Cardiac septum (tissue), 1 donor: ENCODE results near the gene GABRB2. TPM values are rescaled to one million over a fixed set of nuclear protein-coding genes. Genes with fewer than 3 reads are reported as not detected.
"Not testable (repeated sequence)": the region's sequence is repeated elsewhere in the genome, so short reads cannot be mapped to it uniquely, and the experiment has no call there.

Source experiments
- DNase-seq: peaks from one replicate; pipeline ENCODE4 v3.0.0-alpha.2; 2020; ENCODE audit warnings: low spot score
- intact Hi-C: fragments of 100-400 bp; cut with DNase I; formaldehyde crosslinking; loops from one replicate; pipeline ENCODE4 v1.14.0; 2022
- total RNA-seq: library from RNA; stranded (reverse); fragmentation: NEBNext Ultra II Directional; extraction: Animal tissue kit (Norgen Biotek cat#: 25700); gene quantifications from one replicate; pipeline ENCODE4 v1.2.1, GENCODE V29; 2021
- donor health status: DM: no; HTN: no; CAD: no.

The GABRB2 gene
- total RNA-seq, 1 donor from 2014 or later, result 0.22 TPM

DNA sequence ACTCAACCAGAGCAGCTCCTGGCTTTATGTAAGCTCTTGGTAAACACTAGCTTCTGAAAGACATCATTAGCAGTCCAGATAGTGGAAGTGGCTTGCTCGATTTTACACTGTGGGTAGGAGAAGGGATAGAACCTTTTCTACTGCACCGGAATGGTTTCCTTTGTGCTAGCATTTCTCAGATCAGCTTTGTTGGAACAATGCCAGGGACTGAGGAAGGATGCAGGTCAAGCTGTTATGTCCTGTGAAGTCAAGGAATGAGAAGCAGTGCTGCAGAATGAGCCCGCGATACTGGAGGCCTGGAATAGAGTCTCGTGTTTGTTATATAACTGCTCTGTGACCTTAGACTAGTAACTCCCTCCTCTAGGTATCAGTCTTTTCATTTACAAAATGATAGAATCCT is 233.6 kb downstream of the GABRB2 start:
- DNase-seq, result no peak
- intact Hi-C loops, result no loop called here

DNA sequence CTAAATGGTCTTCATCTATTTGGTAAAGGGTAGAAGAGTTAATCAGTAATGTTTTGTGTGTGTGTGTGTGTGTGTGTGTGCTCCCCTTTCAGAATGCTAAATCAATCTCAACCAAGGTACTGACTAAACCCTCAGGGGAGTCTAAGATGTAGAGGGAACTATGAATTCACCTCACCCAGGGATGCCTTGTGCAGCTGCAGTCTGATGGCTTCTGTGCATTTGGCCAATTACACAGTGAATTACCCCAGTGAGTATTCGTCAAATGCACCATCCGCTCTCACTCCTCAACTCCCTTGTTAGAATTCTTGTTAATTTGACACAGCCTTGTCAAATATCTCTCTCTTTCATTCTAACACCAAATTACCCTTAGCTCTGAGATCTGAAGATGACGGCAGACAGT is 234.6 kb downstream of the GABRB2 start:
- intact Hi-C loops, result no loop called here

DNA sequence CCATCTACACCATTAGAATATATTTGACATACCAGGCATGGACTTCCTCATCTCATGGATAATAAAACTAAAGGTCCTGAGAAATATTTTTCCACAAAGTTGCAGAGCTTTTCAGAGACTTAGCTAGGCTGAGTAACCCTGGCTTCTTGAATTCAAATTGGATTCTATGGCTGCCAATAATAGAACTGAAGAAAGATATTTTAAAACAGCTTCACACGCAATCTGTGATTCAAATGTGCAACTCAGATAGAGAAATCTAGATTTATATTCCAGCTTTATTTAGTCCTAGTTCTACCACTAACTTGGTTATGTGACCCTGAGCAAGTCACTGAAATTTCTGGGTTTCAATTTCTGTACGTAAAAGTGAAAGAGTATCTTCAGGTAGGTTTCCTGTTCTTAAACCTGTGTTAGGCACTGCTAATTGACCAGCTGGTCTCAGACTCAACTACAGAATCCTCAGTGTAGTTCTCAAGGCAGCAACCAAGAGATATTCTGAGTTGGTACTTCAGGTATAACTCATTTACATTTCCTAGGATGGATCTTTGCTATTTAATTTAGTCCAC is 235.3 kb downstream of the GABRB2 start:
- DNase-seq, result no peak
- intact Hi-C loops, result no loop called here

More for the DNA sequence above, 234.6 kb downstream of the GABRB2 start:
- no peak for DNase-seq

DNA sequence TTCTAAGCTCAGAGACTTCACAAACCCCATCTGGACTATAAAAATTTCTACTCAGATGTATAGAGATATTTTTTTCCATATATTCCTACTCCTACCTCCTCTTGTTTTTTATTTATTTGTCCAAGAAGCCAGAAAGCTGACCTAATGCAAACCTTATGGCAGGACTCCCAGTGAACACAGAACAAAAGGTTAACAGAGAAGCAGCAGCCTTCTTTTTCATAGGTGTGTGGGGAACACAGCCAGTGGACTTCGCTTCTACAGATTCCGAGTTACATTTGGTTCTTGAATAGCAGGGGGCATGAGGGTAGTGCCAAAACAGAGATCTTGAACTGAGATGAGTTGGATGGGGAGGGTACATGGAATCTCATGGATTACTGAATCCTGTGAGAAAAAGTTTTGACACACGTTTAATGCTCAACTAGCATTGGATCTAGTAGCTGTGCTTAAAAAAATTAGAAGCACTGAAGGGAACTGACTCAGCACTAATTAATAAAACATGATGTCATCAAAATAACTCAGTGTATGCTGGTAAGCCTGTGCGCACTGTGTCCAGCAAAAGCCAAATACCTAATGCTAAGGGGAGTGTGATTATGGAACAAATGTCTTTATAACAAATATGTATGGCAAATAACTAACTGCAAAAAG is 240.1 kb downstream of the GABRB2 start:
- no peak for DNase-seq
- intact Hi-C loops, result no loop called here

DNA sequence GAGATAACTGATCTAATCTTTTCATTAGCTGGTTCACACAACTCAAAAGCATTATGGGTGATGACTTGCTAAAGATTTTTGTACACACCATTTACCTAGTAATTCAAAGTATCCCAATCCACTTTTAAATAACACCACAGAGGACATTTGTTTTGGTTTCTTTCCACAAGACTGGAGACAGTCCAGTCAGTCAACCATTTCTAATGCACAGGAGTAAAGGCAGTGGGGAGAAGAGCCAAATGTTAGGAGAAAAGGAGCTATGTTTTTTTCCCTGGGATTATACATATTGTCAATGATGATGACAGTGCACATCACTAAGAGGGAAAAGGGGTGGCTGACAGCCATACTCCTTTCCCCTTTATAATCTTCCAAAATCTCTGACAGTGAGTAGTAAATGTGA is 240.9 kb downstream of the GABRB2 start:
- intact Hi-C loops, result no loop called here
- DNase-seq, result no peak

DNA sequence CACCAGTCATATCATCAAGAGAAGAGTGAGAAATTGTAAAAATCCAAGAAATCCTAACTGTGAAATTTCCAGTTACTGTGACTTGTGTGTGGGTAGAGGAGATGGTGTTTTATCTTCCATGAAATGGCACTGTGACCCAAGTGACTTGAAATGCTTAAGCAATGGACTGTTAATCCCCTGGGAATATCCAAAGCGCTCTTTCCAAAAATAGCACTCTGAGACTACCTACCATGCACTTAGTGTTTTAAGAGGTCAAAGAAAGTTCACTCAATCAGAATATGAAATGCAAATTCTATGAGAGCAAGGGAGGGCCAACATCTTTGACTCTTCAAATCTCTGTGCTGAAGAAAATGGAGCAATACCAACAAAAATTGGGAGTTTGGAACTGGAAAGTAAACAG is 244.0 kb downstream of the GABRB2 start:
- DNase-seq, result no peak
- intact Hi-C loops, result no loop called here

DNA sequence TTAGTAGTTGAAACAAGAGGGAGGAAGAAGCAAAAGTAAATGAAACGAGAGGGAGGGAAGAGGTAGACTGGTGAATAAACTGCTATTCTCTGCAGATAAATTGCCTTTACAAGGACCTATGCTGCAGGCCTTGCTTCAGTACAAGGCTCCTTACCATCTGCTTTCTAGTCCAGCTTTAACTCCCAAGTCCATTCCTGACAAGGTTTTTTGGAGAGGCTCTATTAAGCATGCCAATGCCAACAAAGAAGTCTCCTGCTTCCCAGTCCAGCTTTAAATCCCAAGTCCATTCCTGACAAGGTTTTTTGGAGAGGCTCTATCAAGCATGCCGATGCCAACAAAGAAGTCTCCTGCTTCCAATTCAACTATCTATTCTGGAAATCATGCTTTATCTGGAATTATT is 244.9 kb downstream of the GABRB2 start:
- no peak for DNase-seq
- intact Hi-C loops, result no loop called here

DNA sequence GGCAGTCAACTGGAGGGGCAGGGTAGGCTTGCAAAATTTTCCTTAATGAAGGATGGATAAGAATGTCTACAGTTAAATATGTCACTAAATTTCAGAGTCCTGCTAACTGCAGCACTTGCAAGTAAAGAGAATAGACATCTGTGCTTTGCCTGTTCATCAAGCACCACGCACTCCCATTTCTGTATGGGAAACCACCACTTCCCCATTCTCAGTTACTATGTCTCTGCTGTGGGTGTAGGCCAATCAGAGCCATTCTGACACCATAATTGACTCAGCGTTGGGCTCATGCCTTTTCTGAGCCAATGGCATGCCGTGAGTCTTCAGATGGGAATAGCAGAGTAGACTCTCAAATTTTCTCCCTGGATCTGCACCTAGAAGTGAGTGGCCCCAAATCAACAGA is 247.5 kb downstream of the GABRB2 start:
- intact Hi-C loops, result no loop called here
- no peak for DNase-seq

DNA sequence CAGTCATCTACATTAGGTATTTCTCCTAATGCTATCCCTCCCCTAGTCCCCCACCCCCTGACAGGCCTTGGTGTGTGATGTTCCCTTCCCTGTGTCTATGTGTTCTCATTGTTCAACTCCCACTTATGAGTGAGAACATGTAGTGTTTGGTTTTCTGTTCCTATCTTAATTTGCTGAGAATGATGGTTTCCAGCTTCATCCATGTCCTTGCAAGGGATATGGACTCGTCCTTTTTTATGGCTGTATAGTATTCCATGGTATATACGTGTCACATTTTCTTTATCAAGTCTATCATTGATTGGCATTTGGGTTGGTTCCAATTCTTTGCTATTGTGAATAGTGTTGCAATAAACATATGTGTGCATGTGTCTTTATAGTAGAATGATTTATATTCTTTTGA is 249.1 kb downstream of the GABRB2 start:
- DNase-seq, intact Hi-C loops: not testable (repeated sequence)

DNA sequence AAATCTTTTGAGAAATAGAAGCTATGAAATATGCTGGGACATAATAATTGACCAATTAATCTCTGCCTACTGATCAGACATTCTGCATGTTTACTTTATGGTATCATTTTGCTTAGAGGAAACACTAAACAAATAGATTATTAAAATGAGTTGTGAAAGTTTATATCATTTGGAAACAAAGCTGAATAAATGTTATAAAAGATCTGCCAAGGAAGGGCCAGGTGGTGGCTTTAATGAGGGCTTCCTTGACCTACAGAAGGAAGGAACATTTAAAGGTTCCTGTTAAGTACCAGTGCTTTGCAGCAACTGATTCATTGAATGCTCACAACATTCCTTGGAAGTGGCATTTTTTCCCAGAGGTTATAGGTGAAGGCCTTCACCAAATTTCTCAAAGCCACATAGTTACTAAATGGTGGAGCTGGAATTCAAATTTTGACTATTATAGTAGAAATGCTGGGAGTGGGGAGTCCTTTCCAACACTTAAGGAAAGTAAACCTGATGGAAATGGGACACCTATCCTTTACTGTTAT is 250.7 kb downstream of the GABRB2 start:
- DNase-seq, result no peak
- intact Hi-C loops, result no loop called here

DNA sequence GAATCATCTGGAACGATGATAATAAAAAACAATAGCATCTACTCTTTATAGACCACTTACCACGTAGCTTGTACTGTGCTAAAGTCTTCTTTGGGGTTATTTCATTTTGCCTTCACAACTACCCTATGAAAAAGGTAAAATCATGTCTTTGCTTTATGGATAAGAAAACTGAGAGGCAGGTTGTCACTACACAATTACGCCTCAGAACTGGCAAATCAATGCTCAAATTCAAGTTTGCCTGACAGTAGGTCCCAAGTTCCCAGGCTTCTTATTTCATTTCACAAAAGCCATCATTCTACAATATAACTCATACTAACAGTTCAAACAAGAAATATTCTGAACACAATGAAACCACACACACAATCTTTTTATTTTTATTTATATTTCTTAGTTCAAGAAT is 258.5 kb downstream of the GABRB2 start:
- intact Hi-C loops, result no loop called here
- no peak for DNase-seq

DNA sequence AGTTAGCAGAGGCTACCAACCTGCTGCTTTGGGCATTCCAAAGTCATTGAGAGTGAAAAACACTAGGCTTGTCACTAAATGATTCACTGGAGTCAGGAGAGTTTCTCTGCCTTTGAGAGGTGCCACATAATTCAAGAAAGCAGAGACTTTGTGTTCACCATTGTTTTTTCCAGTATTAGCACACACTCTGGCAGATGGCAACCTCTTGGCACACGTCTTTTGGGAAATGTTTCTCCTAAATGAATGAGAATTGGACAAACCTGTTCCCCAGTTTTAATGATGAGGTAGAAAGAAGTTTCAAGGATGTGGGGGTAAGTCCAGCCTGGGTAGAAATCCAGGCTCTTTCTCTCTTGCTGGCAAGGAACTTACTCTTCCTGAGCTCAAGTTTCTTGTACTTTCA is 259.1 kb downstream of the GABRB2 start:
- intact Hi-C loops, result no loop called here
- DNase-seq, result no peak

DNA sequence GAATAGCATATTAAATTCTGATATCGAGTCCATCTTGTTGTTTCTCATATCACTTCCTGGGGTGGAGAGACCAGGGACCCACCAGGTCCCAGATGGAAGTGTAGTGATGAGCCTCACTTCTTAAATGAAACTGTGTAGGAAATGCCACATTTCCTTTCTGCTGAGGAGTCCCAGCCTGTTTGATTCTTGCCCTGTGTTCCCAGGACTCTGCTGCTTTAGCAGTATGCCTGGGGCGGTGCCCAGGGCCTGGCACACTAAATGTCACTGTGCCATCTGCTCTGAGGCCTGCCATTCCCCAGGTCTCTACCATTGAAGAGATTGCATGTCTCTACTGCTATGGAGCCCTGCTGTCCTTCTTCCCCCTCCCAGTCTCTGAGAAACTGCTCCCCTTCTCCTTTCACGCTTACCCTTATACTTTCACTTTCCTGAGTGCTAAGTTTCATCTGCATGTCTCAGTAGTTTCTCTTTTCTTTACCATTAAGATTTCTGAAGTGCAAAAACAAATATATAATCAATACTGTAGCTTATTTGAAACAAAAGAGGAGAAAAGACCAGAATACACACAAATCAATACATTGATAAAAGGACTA is 260.4 kb downstream of the GABRB2 start:
- intact Hi-C loops, result no loop called here

DNA sequence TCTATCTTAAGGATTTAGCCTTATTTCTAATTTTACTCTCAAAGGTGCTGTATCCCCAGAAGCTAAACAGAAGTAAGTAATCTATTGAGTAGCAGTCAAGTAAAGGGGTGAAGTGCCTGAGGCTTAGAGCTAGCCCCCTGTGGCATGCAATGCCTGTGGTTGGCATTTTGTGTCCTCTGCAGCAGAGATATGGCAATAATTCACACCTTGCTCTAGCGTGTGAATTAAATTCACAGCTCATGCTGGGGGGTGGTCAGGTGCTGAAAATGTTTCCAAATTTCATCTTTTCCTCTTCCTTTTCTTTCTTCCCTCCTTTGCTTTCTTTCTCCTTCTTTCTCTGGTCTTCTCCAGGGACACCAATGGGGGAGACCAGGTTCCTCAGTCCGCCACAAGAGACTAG is 262.1 kb downstream of the GABRB2 start:
- DNase-seq, result no peak
- intact Hi-C loops, result no loop called here

More for the DNA sequence above, 260.4 kb downstream of the GABRB2 start:
- no peak for DNase-seq

DNA sequence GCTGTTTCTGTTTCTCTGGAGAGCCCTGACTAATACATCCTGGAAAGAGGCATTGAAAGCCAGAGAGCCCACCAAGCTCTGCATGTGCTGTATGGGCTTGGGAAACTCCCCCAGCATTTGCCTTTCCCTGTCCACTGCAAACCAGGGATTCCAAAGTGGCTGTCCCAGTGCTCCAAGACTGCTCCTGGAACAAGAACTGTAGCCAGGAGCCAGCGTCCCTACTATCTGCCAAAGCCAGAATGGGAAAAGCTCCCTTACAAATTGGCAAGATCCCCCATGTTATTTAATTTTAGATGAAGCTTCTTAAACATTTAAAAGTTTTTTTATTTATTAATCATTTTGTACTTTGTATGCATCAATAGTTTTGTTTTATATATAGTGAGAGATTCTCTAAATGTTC is 263.2 kb downstream of the GABRB2 start:
- intact Hi-C loops, result no loop called here

DNA sequence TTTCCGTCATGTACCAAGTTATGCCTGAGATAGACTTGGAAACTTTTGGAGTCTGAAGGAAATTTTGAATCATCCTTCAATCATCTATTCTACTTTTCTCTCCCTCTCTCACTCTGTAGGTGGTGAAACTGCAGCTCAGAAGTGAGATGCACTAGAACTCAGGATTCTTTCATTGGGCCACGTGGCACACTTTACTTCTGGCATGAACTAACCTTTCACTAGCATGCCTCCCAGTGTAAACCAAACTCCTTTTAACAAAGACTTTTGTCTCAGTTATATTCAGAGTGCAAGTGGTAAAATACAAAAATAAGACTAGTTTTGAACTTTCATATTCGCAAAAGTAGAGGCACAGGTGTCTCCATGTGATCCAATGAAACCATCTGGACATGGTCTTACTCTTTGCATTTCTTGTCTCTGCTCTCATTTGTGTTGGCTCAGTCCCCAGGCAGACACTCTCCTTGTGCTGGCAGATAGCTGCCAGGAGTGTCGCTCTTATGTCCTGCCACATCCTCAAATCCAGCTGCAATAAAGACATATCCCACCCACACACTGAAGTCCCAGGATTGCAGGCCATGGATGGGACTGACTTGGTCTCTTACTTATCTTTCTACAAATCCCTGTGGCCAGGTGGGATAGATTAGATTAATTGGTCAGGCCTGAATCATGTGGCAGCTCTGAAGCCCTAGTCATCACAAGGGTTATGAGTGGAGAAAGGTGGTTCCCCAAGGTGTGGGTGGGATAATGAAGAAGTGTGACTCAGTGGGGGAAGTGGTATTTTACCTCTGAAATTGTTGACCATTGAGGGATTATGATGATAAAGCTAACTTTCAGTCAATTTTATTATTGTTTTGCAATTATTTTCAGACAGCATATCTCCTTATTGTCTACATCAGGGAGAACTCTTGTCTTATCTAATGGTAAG is 267.5 kb downstream of the GABRB2 start:
- DNase-seq, result no peak
- intact Hi-C loops, result no loop called here

More for the DNA sequence above, 263.2 kb downstream of the GABRB2 start:
- no peak for DNase-seq

DNA sequence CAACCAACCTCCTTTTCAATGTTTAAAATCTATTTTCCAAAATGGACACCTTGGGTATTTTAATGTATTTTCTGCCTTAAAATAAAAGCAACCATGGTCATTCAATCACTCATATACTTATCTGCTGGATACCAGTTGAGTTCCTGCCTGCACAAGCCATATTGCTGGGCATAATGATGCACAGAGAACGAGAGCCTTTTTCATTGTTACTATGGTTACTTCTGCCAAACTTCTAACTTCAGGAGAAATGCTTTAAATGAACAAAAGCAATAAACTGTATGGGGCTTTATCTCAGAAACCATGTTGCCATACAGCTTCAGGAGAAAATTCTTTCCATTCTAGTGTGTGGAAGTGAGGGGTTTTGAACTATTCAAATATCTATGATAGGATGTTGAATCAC is 269.5 kb downstream of the GABRB2 start:
- intact Hi-C loops, result no loop called here
- DNase-seq, result no peak

DNA sequence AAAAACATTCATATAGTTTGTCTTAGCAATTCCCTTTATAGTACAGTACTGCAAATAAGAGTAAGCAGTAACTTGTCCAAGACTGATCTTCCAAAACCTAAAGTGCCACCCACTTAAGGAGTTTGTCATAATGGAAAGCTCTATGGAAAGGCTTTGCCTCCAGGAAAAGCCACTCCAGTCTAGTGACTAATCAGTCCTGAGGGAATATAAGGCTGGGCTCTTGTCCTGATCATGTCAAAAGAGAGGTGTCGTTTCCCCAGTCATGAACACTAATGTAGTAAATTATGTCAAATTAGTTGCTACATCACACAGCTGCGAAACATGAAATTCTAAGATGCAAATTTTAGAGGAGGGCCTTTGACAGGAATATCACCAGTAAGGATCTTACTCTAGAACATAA is 271.6 kb downstream of the GABRB2 start:
- no peak for DNase-seq
- intact Hi-C loops, result no loop called here

DNA sequence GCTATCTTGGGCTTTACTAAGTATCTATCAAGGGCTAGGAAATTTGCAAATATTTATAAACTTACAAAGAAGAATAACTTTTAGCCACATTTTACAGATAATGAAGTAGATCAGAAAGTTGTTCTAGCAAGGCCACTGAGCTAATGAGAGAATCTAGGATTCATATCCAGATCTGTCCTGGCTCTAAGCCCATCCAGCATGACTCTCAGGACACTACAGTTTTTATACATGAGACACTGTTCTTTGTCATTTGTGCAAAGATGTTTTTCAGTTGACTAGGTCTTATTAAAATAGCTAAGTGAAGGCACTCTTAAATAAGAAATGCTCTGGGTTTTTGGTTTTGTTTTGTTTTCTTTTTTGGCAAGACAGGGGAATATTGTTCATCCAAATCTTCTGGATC is 273.1 kb downstream of the GABRB2 start:
- intact Hi-C loops, result no loop called here
- no peak for DNase-seq

DNA sequence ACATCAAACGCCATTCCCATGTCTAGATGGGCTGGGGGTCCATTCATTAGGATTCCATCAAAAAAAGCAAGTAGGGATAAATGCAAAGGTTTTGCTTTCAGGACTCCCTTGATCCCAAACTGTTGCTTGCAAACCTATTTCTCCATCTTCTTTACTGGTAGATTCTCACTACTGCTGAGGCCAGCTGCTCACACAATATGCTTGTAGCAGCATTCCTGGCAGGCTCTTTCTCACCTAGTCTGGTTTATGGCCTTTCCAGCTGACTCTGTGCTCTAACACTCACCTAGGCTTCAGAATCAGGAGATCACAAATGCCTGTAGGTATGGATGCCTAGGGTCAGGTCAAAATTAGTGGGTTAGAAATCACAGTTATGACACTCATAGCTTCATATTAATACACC is 274.7 kb downstream of the GABRB2 start:
- no peak for DNase-seq
- intact Hi-C loops, result no loop called here
